ENCODE measurements around the gene GRB2. TPM values are rescaled to one million over a fixed set of nuclear protein-coding genes. Genes with fewer than 3 reads are reported as not detected.

The GRB2 gene
- total and polyA plus RNA-seq, 3 experiments from 2014 or later = 158 to 189 (median 180) TPM

DNA sequence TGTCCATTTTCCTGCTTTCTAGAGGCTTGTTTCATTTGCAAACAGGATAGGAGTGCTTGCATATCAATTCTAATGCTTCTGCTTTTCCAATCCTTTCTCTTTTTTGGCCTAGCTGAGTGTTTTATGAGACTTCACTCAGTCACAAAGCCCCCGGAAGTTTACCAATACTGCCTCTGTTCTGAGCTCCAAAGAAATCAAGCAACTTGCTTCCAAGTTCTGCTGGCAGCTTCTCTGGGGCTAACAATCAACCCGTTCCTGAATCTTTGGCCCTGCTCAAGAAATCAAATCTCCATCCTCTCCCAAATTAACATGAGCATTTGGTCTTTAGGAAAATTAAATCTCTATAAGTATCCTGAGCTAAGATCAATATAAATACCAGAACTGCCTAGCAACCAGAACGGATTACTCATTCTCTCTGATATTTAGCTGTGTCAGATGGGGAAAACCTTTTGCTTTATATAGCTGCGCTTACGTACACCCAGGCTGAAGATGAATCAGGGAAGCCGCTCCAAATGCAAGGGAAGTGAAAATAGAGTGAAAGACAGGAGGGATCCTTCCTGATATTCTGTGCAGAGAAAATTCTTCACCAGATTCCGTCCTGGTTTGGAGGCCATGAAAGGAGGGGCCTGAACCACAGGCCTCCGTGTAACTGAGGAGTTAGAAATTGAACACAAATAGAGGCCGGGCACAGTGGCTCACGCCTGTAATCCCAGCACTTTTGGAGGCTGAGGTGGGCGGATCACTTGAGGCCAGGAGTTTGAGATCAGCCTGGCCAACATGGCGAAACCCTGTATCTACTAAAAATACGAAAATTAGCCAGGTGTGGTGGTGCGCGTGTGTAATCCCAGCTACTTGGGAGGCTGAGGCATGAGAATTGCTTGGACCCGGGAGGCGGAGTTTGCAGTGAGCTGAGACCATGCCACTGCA lies 23.3 kb upstream of the GRB2 start:
- Mint-ChIP-seq H3K4me3 (no peak overlapping the region), H3K9me3 (no peaks in the 10 kb centered on the region), H3K4me1 (peaks cover 7 to 15% (median 11%) of the 10 kb centered on the region in 3 donors), H3K27me3 (peaks cover 1 to 19% of the 10 kb centered on the region in 2 donors), H3K27ac (no peak overlapping the region), H3K36me3 (peaks cover 0 to 2% (median 0%) of the 10 kb centered on the region in 3 donors)
- no peaks in the 10 kb centered on the region for H3K4me1 ChIP-seq (ENCODE audit: insufficient read depth, low read length)
- no peak for DNase-seq
- POLR2A ChIA-PET = no interaction called here
- H3K27ac ChIP-seq (ENCODE audit: low read depth, low read length) = no peak overlapping the region
- CTCF ChIA-PET = interaction anchor here (0.8 to 2.6 kb wide), 6 partner anchors 88 to 226 kb away, joined by 3 to 12 read pairs (median 4); partner anchors contain the start of genes SMIM5 and TSEN54
- H3K27me3 ChIP-seq (ENCODE audit: insufficient read depth, low read length, poor library complexity, severe bottlenecking) = no peaks in the 10 kb centered on the region
- H3K9me3 ChIP-seq (ENCODE audit: low read length) = no peaks in the 10 kb centered on the region
- no peaks in the 10 kb centered on the region for H3K36me3 ChIP-seq (ENCODE audit: insufficient read depth, low read length)
- no peak overlapping the region for H3K4me3 ChIP-seq (ENCODE audit: low read length)

DNA sequence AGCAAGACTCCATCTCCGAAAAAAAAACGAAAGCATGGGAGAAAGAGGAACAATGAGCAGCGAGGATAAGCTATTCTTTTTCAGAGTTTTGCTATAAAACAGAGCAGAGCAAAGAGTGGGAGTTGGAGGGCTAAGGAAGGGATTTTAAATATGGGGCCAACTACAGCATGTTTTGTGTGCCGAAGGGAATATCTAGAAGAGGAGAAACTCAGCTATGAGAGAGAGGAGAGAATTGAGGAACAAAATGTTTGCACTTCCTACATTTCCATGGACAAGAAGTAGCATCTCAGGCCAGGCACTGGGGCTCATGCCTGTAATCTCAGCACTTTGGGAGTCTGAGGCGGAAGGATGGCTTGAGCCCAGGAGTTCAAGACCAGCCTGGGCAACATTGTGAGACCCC lies 13.1 kb upstream of the GRB2 start:
- POLR2A ChIA-PET = interaction anchor here (0.6 kb wide), 1 partner anchor 167 kb away, joined by 7 read pairs; no protein-coding TSS in a partner anchor
- Mint-ChIP-seq H3K9me3 (no peaks in the 10 kb centered on the region), H3K27ac (no peak overlapping the region), H3K4me1 (no peaks in the 10 kb centered on the region), H3K27me3 (peaks cover 9 to 13% of the 10 kb centered on the region in 2 donors), H3K4me3 (no peak overlapping the region), H3K36me3 (no peaks in the 10 kb centered on the region)
- DNase-seq = no peak
- CTCF ChIA-PET = interaction anchor here (0.7 to 2.9 kb wide), 3 partner anchors 13 to 112 kb away, joined by 3 to 7 read pairs (median 3); partner anchors contain the start of gene GRB2
- H3K4me3 ChIP-seq (ENCODE audit: low read length) = no peak overlapping the region
- H3K9me3 ChIP-seq (ENCODE audit: low read length) = no peaks in the 10 kb centered on the region
- H3K27me3 ChIP-seq (ENCODE audit: insufficient read depth, low read length, poor library complexity, severe bottlenecking) = no peaks in the 10 kb centered on the region
- H3K4me1 ChIP-seq (ENCODE audit: insufficient read depth, low read length) = no peaks in the 10 kb centered on the region
- no peaks in the 10 kb centered on the region for H3K36me3 ChIP-seq (ENCODE audit: insufficient read depth, low read length)
- H3K27ac ChIP-seq (ENCODE audit: low read depth, low read length) = no peak overlapping the region

DNA sequence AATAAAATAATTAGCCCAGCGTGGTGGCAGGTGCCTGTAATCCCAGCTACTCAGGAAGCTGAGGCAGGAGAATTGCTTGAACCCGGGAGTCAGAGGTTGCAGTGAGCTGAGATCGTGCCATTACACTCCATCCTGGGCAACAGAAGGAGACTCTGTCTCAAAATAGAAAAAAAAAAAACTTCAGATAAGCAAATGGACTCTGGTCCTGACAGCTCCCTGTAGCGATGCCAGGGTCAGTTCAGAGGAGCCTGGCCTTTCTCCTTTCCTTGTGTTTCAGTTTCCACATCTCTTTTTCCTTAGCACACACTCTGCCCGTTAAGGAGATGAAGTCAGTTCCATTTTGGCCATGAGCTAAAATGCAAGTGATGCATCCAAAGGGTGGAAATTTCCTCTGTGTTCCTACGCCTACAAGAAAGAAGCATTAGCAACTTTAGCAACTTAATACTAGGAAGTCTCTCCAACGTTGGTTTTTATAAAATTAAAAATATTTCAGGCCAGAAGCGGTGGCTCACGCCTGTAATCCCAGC lies 11.6 kb upstream of the GRB2 start:
- Mint-ChIP-seq H3K4me3 (no peak overlapping the region), H3K4me1 (peaks cover 5 to 7% (median 7%) of the 10 kb centered on the region in 3 donors), H3K9me3 (no peaks in the 10 kb centered on the region), H3K27ac (peak overlapping the region in 1 of 8 donors; percentile 15), H3K27me3 (peaks cover 9 to 13% of the 10 kb centered on the region in 2 donors), H3K36me3 (no peaks in the 10 kb centered on the region)
- no peak overlapping the region for H3K4me3 ChIP-seq (ENCODE audit: low read length)
- no peak for DNase-seq
- H3K27me3 ChIP-seq (ENCODE audit: insufficient read depth, low read length, poor library complexity, severe bottlenecking) = no peaks in the 10 kb centered on the region
- no peak overlapping the region for H3K27ac ChIP-seq (ENCODE audit: low read depth, low read length)
- H3K4me1 ChIP-seq (ENCODE audit: insufficient read depth, low read length) = peaks cover 5% of the 10 kb centered on the region
- CTCF ChIA-PET = interaction anchor here (0.8 to 2.9 kb wide), 7 partner anchors 10 to 219 kb away, joined by 3 to 7 read pairs (median 3); partner anchors contain the start of genes GRB2 and SLC25A19
- POLR2A ChIA-PET = no interaction called here
- no peaks in the 10 kb centered on the region for H3K36me3 ChIP-seq (ENCODE audit: insufficient read depth, low read length)
- H3K9me3 ChIP-seq (ENCODE audit: low read length) = no peaks in the 10 kb centered on the region

DNA sequence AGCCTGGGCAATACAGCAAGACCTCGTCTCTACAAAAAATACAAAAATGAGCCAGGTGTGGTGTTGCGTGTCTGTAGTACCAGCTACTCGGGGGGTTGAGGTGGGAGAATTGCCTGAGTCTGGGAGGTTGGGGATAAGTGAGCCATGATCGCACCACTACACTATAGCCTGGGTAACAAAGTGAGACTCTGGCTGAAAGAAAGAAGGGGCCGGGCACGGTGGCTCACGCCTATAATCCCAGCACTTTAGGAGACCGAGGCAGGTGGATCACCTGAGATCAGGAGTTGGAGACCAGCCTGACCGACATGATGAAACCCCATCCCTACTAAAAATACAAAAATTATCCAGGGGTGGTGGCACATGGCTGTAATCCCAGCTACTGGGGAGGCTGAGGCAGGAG lies 10.5 kb upstream of the GRB2 start:
- ChIA-PET POLR2A (interaction anchor here (0.6 kb wide), 1 partner anchor 66 kb away, joined by 3 read pairs; no protein-coding TSS in a partner anchor), CTCF (interaction anchor here (0.9 to 1.3 kb wide), 3 partner anchors 10 to 221 kb away, joined by 3 to 4 read pairs (median 3); partner anchors contain the start of genes GRB2 and SLC25A19)
- H3K4me3 Mint-ChIP-seq = no peak overlapping the region
- H3K9me3 Mint-ChIP-seq = no peaks in the 10 kb centered on the region
- no peak for DNase-seq
- peaks cover 9 to 11% of the 10 kb centered on the region in 2 donors for H3K27me3 Mint-ChIP-seq
- Histone ChIP-seq H3K36me3 (ENCODE audit: insufficient read depth, low read length) (no peaks in the 10 kb centered on the region), H3K27ac (ENCODE audit: low read depth, low read length) (no peak overlapping the region), H3K4me3 (ENCODE audit: low read length) (no peak overlapping the region), H3K4me1 (ENCODE audit: insufficient read depth, low read length) (peaks cover 13% of the 10 kb centered on the region), H3K9me3 (ENCODE audit: low read length) (no peaks in the 10 kb centered on the region), H3K27me3 (ENCODE audit: insufficient read depth, low read length, poor library complexity, severe bottlenecking) (no peaks in the 10 kb centered on the region)
- H3K36me3 Mint-ChIP-seq = no peaks in the 10 kb centered on the region
- H3K4me1 Mint-ChIP-seq = peaks cover 9 to 15% (median 9%) of the 10 kb centered on the region in 3 donors
- H3K27ac Mint-ChIP-seq = no peak overlapping the region

DNA sequence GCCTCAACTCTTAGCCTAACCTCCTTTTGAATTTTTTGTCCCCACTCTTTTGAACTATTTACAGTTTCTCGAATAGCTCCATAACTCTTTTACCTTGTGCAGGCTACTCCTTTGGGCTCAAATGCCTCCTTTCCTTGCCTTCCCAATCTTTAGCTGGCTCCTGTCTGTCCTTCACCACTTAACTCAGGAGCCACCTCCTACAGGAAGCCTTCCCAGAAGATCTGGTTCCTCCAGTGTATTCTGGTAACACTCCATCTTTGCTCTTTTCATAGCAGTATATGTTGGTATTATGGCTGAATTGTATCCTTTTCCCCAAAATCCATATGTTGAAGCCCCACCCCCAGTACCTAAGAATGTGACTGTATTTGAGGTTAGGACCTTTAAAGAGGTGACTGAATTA lies 9.0 kb upstream of the GRB2 start:
- Mint-ChIP-seq H3K4me1 (peaks cover 9 to 15% (median 11%) of the 10 kb centered on the region in 3 donors), H3K4me3 (no peak overlapping the region), H3K27ac (peak overlapping the region in 1 of 8 donors; percentile 55), H3K36me3 (no peaks in the 10 kb centered on the region), H3K9me3 (no peaks in the 10 kb centered on the region), H3K27me3 (peaks cover 10 to 13% of the 10 kb centered on the region in 2 donors)
- Histone ChIP-seq H3K27ac (ENCODE audit: low read depth, low read length) (no peak overlapping the region), H3K36me3 (ENCODE audit: insufficient read depth, low read length) (no peaks in the 10 kb centered on the region), H3K27me3 (ENCODE audit: insufficient read depth, low read length, poor library complexity, severe bottlenecking) (no peaks in the 10 kb centered on the region), H3K4me3 (ENCODE audit: low read length) (no peak overlapping the region), H3K4me1 (ENCODE audit: insufficient read depth, low read length) (peaks cover 13% of the 10 kb centered on the region), H3K9me3 (ENCODE audit: low read length) (no peaks in the 10 kb centered on the region)
- POLR2A ChIA-PET = no interaction called here
- CTCF ChIA-PET = interaction anchor here (3.5 kb wide), 1 partner anchor 300 kb away, joined by 18 read pairs; no protein-coding TSS in a partner anchor
- no peak for DNase-seq

DNA sequence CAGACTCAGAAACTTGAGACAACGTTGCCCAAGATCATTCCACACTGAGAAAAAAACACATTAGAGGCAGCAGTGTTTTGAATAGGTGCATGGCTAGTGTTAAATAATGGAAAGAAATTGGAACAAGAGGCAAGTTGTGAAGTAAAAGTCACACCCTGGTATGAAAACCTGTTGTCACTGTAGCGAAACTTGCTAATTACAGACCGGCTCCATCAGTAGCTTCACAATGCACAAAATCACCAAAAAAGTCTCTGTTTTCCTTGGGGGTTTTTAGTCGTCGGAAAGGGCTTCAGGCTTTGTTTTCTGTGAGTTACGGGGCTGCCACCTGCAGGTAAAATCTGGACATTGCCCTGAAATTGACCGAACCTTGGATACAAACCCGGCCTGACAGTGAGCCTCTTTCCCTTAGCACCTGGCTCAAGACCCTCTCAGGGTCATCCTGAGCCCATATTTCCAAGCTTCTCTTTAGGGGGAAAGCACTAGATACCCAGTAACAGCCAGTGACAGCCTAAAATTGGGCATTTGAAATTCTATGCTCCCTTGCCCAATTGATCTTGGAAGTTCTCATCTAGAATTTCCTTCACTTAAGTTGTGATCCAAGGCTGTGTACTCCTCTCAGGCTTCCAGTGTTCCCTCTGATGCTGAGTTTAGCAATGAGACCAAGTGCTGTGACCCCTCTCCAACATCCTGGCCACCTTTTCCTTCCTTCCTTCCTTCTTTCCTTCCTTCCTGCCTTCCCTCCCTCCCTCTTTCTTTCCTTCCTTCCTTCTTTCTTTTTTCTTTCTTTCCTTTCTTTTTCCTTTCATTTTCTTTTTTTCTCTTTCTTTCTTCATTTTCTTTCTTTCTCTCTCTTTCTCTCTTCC lies 7.2 kb upstream of the GRB2 start:
- peaks cover 13% of the 10 kb centered on the region for H3K4me1 ChIP-seq (ENCODE audit: insufficient read depth, low read length)
- peaks cover 10 to 13% of the 10 kb centered on the region in 2 donors for H3K27me3 Mint-ChIP-seq
- H3K36me3 Mint-ChIP-seq = no peaks in the 10 kb centered on the region
- POLR2A ChIA-PET = interaction anchor here (0.5 to 1.0 kb wide), 5 partner anchors 90 to 299 kb away, joined by 3 to 8 read pairs (median 5); partner anchors contain the start of gene SLC25A19
- peak overlapping the region in 7 of 8 donors; percentile 2 to 66 (median 22) for H3K27ac Mint-ChIP-seq
- no peaks in the 10 kb centered on the region for H3K9me3 Mint-ChIP-seq
- DNase-seq = peak; percentile 37 to 83 (median 66)
- no peak overlapping the region for H3K4me3 ChIP-seq (ENCODE audit: low read length)
- H3K4me3 Mint-ChIP-seq = peak overlapping the region in 3 of 7 donors; percentile 33 to 46 (median 42)
- H3K27ac ChIP-seq (ENCODE audit: low read depth, low read length) = no peak overlapping the region
- no peaks in the 10 kb centered on the region for H3K27me3 ChIP-seq (ENCODE audit: insufficient read depth, low read length, poor library complexity, severe bottlenecking)
- H3K36me3 ChIP-seq (ENCODE audit: insufficient read depth, low read length) = no peaks in the 10 kb centered on the region
- CTCF ChIA-PET = interaction anchor here (0.6 to 3.5 kb wide), 33 partner anchors 10 to 452 kb away, joined by 3 to 23 read pairs (median 3); partner anchors contain the start of genes GGA3, MIF4GD, MRPS7 and SLC25A19
- H3K4me1 Mint-ChIP-seq = peaks cover 9 to 15% (median 11%) of the 10 kb centered on the region in 3 donors
- no peaks in the 10 kb centered on the region for H3K9me3 ChIP-seq (ENCODE audit: low read length)

DNA sequence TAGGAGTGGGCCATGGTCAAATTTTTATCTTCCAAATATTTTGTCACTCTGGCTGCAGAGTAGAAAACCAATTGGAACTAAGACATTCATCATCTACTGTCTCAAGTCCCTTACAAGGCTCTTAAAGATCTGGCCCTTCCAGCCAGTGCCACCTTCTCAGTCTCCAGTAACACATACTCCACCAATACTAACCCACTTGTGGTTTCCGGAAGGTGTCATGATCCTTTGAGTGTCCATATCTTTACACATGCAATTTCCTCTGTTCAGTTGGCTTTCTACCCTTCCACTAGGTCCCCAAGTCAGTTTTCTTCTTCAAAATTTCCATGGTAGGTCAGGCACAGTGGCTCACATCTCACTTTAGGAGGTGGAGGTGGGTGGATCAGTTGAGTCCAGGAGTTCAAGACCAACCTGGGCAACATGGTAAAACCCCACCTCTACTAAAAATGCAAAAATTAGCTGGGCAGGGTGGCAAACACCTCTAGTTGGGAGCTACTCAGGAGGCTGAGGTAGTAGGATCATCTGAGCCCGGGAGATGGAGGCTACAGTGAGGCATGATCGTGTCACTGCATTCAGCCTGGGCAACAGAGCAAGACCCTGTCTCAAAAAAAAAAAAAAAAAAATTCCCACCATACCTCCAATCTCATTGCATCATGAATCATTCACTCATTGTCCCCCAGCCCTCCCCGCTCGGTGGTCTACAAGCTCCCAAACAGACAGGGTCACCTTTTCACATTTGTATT lies 6.0 kb upstream of the GRB2 start:
- Mint-ChIP-seq H3K4me3 (peak overlapping the region in 1 of 7 donors; percentile 42), H3K4me1 (peaks cover 13 to 19% (median 14%) of the 10 kb centered on the region in 3 donors), H3K27ac (peak overlapping the region in 3 of 8 donors; percentile 12 to 88 (median 66)), H3K27me3 (peaks cover 10 to 13% of the 10 kb centered on the region in 2 donors), H3K36me3 (no peaks in the 10 kb centered on the region), H3K9me3 (no peaks in the 10 kb centered on the region)
- no peaks in the 10 kb centered on the region for H3K9me3 ChIP-seq (ENCODE audit: low read length)
- DNase-seq = no peak
- H3K36me3 ChIP-seq (ENCODE audit: insufficient read depth, low read length) = no peaks in the 10 kb centered on the region
- POLR2A ChIA-PET = interaction anchor here (0.7 kb wide), 1 partner anchor 244 kb away, joined by 3 read pairs; no protein-coding TSS in a partner anchor
- no peaks in the 10 kb centered on the region for H3K27me3 ChIP-seq (ENCODE audit: insufficient read depth, low read length, poor library complexity, severe bottlenecking)
- H3K4me1 ChIP-seq (ENCODE audit: insufficient read depth, low read length) = peaks cover 17% of the 10 kb centered on the region
- H3K4me3 ChIP-seq (ENCODE audit: low read length) = no peak overlapping the region
- CTCF ChIA-PET = interaction anchor here (0.8 to 3.5 kb wide), 14 partner anchors 20 to 449 kb away, joined by 3 to 23 read pairs (median 4); partner anchors contain the start of gene TSEN54
- no peak overlapping the region for H3K27ac ChIP-seq (ENCODE audit: low read depth, low read length)

All from CD8-positive, alpha-beta memory T cell (primary cell).